HG03095 (cell line): ENCODE results near the gene MYL12B.
"Not testable (repeated sequence)": the region's sequence is repeated elsewhere in the genome, so short reads cannot be mapped to it uniquely, and the experiment has no call there.

Experiments used
- ATAC-seq: cut with Tn5 transposase; IDR thresholded peaks from one replicate; pipeline ENCODE4 v1.9.1; 2021; ENCODE audit warnings: moderate library complexity; ENCODE audit not compliant: unreplicated experiment

The MYL12B gene

DNA sequence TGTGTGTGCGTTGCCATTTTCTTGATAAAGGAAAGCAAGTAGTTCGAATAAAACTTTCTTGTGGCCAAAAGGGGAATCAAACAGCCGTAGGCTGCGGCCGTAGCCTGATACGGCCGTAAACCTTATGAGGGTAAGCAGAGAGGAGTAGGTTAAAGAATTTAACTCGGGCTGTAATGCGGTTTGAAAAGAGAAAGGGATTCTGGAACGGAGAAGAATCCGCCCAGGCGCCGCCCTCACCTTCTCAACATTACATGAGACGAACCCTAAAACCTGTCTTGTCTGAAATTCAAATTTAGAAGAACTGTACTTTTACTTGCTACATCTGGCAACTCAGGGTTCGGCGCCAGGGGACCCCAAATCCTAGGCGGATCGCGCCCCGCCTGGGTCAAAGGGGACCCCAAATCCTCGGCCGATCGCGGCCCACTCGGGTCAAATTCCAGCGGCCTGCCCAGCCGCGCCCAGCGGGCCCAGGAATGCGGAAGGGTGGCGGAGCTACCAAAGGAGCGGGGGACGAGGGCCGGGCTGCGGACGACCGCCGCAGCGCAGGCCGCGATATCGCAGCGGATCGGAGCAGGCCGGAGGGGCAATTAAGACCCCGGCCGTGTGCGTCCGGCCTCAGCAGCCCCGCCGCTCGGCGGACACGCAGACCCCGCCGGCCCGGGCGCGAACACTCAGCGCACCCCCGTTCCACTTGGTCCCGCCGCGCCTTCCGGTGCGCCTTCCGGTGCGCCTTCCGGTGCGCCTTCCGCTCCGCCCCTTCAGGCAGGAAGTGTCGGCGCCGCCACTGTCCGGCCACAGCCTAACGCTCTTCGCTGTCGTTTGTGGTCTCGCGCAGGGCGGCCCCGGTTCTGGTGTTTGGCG, at the start of gene MYL12B:
Gene MYL12B, plus strand, starts transcription at position 761 of the 861 bp plus-strand sequence. CDS start 10,766 bp downstream, outside the sequence.
- peak; percentile 76 for ATAC-seq

DNA sequence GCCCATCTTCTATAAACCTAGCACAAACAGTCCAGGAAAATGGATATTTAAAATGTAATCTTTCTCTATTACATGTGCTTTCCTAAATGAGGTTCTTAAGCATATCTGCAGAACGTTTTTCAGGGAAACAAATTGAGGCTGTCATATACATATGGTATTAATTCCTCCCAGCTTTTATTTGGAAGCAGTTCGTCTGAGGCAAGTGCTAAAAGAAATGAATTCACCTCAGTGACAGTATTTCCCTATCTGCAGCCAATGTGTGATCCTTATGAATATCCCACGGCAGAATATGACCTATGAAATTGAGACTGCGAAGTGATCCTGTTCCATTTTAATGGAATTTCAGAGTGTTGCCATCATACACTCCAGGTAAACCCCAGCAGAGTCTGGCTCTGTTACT, 49.3 kb upstream of the MYL12B start:
- ATAC-seq = no peak

DNA sequence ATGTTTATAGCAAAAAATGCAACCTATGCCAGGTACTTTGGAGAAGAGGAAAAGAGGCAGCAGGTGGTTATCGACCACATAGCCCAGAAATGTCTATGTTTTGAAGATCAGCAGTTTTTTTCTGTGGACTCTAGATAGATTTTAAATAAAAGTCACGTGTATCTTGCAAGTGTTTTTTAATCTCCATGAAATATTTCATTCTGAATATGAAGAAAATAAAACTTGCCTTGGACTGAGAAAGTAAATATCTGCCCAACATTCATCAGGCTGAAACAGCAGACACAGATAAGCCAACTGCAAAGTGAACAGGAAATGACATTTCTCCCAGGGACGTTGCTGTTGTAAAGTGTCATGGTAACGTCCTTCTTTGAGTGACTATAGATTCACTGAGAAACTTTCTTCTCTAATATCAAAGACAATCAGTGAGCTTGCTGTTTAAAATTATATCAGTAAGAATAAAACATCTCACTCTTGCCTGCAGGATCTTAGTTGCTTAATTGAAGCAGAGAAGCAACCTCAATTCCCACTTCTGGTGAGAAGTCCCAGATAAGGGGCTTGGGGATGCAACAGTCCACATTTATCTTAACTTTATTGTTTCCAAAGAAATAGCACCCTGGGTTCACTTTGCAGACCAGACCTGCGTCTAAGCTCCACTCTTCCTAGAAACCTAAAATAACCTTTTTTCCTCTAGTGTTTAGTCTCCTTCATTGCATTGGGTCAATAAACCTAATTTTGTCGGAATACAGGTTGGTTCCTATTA, 48.5 kb upstream of the MYL12B start:
- no peak for ATAC-seq

DNA sequence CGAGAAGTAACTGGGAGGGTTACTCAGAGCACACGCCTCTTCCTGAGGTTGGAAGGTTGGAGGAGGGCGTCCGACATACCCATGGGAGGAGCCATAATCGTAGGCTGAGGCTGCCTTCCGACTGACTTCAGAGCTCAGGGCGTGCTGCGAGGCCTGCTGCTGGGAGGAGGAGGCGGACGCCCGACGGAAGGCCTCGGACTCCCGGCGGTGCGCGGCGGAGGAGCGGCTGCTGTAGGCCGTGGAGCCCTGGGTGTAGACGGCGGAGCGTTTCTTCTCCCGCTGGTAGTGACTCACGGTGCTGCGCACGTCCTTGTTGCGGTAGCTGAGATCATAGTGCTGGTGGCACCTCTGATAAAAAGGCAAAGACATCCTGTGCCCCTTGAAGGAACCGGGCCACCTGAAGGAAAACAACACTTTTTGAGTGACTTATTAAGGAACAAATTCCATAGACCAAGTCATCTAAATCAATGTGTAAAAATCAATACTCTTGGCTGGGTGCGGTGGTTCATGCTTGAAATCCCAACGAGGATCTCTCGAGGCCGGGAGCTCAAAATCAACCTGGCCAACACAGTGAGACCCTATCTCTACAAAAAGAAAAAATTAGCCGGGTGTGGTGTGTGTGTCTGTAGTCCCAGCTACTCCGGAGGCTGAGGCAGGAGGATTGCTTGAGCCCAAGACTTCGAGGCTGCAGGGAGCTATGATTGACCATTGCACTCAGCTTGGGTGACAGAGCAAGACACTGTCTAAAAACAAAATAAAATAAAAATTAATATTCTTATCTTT, 46.9 kb upstream of the MYL12B start:
- no peak for ATAC-seq

DNA sequence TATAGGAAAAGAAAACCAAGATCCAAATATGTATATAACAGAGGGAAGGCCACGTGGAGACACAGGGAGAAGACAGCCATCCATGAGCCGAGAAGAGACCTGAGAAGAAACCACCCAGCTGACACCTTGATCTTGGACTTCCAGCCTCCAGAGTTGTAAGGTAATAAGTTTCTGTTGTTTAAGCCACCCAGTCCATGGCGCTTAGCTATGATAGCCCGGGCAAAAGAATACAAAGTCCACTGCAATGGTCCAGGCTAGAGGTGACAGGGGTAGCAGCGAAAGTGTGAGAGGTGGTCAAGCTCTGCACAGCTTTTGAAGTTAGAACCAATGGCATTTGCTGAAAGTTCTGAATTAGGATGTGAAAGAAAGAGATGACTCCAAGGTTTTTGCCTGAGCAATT, 44.9 kb upstream of the MYL12B start:
- ATAC-seq = no peak

DNA sequence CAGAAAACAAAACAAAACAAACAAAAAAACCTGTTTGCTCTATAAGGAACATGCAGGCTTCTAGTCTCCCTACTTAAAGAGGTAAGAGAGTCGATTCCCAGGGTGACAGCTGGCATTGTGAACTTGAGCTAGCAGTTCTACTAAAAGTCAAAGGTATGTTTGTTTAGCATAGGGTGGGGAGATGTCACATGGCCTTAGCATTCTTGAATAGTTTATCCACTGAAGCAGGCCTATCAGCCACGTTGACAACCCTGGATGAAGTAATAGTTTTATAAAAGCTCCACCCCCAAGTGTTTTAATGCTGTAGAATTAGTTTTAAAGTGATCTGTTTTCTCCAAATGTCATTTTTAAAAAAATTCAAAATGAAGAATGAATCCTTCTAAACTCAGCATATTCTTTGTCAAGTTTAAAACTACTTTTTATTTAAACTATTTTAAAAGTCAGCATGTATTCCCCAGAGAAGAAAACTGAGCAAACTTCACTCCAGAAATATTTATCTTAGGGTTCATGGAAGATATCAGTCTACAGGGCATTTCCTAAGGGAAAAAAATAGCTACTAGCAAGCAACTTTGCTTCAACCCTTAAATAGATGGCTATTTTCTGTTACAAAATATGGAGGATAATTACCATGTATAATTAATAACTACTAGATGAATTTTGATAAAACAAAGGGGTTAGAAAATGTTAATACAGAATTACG, 43.8 kb upstream of the MYL12B start:
- ATAC-seq = no peak

DNA sequence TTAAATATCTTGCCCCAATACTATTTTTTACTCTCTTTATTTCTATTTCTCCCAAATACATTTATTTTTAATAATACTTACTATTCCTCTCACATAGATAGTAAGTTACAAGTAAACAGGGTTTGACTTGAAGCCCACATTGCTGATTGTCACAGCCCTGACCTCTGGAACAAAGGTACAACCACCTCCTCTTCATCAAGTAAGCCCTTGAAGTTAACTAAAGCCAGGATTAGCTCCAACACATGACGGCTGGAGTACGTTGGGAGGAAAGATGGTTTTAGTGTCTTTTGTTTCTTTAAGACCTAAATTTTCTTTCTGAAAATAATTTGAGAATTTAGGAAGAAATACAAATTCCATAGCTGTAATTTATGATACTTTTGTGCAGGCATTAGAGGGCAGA, 43.1 kb upstream of the MYL12B start:
- no peak for ATAC-seq

DNA sequence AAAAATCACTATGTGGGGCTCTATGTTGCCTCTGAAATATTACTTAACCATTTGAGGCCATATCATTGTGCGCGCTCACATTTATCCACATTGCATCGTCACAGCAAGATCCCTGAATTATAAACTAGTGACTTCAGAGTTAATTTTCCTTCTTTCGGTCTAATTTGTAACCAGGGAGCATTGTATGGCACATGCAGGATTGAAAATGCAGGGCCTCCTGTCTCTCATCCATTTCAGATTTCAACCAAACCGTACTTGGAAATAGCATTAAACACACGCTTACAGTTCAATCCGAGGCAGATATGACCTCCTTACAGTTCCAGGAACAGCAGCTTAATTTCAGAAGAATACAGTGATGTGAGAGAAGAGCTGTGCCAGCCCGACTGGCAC, 42.7 kb upstream of the MYL12B start:
- ATAC-seq = no peak

DNA sequence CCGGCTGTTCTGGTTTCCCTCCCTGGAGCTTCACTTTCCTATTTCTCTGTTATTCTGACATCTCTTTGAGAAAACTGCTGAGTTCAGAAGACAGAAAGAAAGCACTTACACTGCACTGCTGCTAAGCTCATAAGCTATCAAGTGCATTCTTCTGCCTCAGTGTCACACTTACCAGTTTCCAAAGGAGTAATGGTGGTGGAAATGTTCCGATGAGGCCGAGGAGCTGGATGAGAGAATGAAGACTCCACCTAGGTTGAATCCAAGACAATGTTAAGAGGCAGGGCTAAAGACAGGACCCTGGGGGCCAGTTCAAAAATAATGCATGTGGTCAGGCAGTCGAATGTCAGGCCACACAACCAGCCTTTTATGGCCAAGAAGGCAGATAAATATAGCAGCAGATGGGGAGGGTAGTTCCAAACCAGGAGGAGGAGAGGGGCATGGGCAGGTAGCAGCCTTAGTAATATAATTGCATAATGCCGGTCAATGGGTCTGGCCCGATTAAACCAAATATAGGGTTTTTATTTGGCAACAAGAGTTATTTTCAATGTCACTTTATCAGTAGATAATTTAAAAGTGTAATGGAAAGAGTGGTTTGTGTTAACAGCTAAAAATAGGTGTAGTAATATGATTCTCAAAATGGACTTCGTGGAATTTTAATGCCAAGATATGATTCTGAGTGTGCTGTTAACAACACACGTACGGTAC, 42.1 kb upstream of the MYL12B start, which contains the start of gene MYOM1:
Gene MYOM1, minus strand, starts transcription at position 338 of the 705 bp plus-strand sequence. CDS start 4,745 bp downstream, outside the sequence.
- ATAC-seq = no peak

DNA sequence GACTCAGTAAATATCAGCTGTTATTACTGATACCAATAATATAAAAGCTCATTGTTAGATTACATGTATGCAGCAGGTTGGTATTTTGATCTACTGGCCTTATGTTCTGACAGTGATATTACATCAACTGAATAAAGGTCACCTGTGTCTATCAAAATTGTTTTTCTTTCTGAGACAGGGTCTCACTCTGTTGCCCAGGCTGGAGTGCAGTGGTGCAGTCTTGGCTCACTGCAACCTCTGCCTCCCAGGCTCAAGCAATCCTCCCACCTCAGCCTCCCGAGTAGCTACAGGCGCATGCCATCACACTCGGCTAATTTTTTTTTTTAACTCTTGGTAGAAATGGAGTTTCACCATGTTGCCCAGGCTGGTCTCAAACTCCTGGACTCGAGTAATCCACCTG, 41.1 kb upstream of the MYL12B start:
- ATAC-seq = not testable (repeated sequence)

DNA sequence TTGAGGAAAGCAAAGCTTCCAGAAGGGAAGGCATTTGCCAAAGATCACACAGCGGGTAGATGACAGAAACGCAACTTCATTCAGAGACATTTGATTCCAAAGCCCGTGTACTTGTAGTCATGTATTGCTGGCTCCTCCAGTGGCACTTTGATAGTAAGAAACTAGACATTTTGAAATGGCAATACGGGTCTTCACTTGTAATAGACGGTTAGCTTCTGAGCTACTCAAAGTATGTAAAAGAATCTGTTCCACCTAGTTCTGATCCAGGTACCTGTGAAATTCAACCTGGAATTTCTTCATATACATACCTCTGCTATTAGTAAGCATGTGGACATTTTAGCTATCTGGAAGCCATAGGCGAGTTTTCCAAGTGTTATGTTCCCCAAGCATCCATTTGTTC, 40.4 kb upstream of the MYL12B start:
- ATAC-seq = no peak

DNA sequence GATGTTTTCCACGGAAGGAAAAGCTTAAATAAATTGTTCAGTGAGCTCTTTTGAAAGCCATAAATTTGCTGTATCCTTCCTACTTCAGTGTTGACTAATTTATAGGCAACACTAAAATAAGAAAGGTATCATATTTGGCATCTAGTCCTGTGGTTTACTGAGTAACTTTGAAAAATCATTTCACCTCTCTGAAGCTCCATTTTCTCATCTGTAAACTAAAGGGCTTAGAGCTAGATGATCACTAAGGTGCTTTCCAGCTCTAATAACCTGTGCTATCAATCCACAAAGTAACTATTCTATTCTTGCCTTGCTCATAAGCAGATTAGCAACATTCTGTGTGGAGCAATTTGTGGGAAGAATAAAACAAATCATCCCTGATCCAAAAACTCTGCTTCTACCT, 38.6 kb upstream of the MYL12B start:
- no peak for ATAC-seq

DNA sequence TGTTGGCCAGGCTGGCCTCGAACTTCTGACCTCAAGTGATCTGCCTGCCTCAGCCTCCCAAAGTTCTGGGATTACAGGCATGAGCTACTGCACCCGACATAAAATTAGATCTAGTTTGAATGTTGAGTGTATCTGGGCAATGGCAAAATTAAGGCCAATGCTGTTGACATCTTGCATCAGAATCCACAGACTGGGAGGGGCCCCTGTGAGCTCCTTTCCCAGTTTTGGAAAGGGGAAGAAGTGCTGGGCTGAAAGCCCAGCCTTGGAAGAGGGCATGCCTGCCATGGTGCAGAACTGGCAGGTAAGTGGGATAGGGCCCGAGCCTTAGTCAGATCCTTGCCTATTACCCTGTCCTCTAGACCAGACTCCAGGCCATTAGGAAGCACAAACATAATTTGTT, 37.7 kb upstream of the MYL12B start:
- ATAC-seq = no peak

DNA sequence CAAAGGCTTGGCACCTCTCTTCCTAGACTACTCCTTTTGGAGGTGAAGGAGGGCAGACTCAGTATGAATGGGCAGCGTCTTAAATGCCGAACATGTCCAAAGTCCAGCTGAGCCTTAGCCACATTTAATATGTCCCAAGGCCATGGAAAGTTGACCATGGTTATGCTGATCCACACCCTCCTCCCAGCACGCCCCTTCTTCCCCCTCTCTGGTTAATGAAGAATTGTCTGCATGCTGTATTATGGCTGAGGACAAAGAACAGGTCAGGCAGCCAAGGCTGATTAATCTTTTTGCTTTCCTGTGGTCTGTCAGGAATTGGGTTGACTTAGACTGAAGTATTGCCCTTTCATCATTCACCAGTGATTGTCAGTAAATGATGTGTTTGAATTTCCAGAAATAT, 36.3 kb upstream of the MYL12B start:
- no peak for ATAC-seq

DNA sequence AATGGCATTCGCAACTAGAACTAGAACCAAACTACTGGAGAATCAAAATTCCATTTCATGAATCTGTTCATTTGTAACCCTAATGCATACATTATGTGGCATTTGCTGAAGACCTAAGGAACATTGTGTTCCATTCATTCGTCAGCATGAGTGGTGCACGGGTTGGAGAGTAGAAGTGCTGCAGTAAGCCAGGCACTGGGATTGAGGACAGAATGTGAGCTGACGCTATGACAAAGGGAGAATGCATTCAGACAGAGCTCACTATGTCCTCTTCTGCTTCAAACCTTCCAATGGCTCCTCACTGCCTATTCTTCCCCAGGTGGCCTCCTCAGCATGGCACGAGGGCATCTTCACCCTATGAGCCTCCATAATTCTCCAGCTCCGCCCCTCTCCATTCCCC, 35.9 kb upstream of the MYL12B start:
- ATAC-seq = no peak

DNA sequence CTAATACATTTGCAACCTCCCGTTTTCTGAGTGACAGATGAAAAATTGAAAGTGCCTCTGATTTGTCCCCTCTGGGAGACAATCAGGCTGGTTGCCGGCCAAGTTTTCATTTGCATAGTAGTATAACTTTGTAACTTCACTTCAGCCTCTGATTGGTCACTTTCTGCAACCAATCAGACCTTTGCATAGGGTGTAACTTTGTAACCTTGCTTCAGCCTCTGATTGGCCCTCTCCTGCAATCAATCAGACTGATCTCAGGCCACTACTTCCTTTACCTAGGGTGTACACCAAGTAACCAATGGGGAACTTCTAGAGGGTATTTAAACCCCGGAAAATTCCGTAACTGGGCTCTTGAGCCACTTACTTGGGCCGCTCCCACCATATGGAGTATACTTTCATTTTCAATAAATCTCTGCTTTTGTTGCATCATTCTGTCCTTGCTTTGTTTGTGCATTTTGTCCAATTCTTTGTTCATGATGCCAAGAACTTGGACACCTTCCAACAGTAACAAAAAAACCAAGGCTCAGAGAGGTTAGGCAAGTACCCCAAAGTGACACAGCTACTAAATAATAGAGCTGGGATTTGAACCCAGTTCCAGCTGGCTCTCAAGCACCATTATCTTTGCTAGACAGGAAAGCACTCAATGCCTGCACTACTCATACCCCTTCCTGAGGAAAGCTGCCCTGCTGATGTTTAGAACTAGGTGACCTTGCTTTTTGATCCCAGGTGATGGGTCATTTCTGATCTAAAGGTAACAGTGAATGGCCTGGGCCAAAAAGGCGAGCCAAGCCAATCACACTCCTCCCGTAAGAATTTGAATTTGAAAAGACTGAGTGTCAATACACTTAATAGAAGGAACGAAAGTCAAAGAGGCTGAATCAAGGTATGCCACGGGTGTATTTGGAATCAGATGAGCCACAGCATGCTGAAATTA, 31.3 kb upstream of the MYL12B start:
- ATAC-seq = no peak

DNA sequence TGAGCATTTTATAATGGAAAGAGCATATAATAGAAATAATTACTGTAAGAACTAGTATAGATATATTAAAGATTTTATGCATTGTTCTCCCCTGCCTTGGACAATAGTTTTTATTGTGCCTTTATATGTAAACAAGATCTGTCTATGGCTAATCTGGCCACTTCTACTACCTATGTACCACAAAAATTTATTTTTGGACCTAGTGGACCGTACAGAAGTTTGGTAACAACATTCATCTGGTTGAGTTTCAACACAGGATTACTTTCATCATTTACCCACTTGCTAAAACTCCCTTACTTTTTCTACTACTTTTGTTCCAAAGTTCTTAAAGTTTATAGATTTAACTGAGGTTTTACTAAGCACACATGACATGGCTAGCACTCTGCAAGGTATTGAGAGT, 28.9 kb upstream of the MYL12B start:
- no peak for ATAC-seq

DNA sequence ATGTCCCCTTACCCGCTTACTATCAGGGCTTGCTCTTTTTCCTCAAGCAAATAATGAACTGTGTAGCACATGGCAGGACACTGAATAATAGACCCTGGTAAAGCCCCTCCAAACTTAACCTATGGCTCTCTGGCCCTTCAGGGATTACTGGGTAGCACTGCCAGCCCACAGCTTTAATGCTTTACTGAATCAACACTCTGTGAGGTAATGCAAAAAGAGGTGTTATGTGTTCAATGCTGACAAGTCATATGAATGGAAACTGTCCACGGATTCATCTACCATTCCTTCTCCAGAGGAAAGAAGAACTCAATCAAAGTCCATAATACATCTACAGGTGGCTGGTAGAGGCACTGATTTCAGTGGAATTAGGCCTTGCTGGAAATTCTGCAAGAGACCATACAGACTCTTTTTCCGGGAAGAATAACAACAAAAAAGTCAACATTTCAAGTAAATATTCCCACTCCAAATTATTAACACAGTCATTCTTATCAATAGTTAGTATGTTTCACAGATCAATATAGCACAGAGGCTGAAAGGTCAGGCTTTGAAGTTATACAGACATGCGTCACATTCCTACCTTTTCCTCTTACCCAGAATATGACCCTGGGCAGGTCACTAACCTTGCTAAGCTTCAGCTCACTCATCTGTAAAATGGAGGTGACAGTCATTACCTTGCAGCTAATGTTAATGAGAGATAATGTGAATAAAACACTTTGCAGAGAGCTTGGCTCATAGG, 28.3 kb upstream of the MYL12B start:
- ATAC-seq = no peak
